Neural progenitor cell (in vitro differentiated cells): ENCODE data around the gene DPH5. TPM values are rescaled to one million over a fixed set of nuclear protein-coding genes. Genes with fewer than 3 reads are reported as not detected.
"Not testable (repeated sequence)": the region's sequence is repeated elsewhere in the genome, so short reads cannot be mapped to it uniquely, and the experiment has no call there.

Experiments used
- DNase-seq: peaks from one replicate; pipeline ENCODE4 v3.0.0-alpha.2; 2016; ENCODE audit warnings: low spot score
- H2AFZ ChIP-seq: fragments of 200-600 bp; sonication (generic); replicated peaks from 2 replicates; pipeline ENCODE4 v1.6.1; 2016; ENCODE audit warnings: antibody characterized with exemption
- H3F3A ChIP-seq: fragments of 200-600 bp; sonication (generic); 2 replicates; pipeline ENCODE4 v1.6.1; 2016; ENCODE audit warnings: antibody characterized with exemption, low read depth
- H3K27ac ChIP-seq: fragments of 200-600 bp; sonication (generic); 2 replicates; pipeline ENCODE4 v1.5.1; 2016; ENCODE audit warnings: mild to moderate bottlenecking
- H3K27me3 ChIP-seq: fragments of 200-600 bp; sonication (generic); 2 replicates; pipeline ENCODE4 v1.6.1; 2016; ENCODE audit warnings: mild to moderate bottlenecking, moderate library complexity
- H3K36me3 ChIP-seq: fragments of 200-600 bp; sonication (generic); 2 replicates; pipeline ENCODE4 v1.5.1; 2016
- H3K4me1 ChIP-seq: fragments of 200-600 bp; sonication (generic); 2 replicates; pipeline ENCODE4 v1.6.1; 2016; ENCODE audit warnings: mixed run types
- H3K4me2 ChIP-seq: fragments of 200-600 bp; sonication (generic); 2 replicates; pipeline ENCODE4 v1.6.1; 2016
- H3K4me3 ChIP-seq: fragments of 200-600 bp; sonication (generic); 2 replicates; pipeline ENCODE4 v1.5.1; 2016
- H3K79me2 ChIP-seq: fragments of 200-600 bp; sonication (generic); 2 replicates; pipeline ENCODE4 v1.6.1; 2016; ENCODE audit warnings: low read depth
- H3K9ac ChIP-seq: fragments of 200-600 bp; sonication (generic); 2 replicates; pipeline ENCODE4 v1.6.1; 2016
- H3K9me3 ChIP-seq: fragments of 200-600 bp; sonication (generic); 2 replicates; pipeline ENCODE4 v1.5.1; 2016; ENCODE audit warnings: low read depth
- H4K20me1 ChIP-seq: fragments of 200-600 bp; sonication (generic); 2 replicates; pipeline ENCODE4 v1.6.1; 2016; ENCODE audit warnings: low read depth
- H3K27ac Mint-ChIP-seq: 3 replicates; pipeline ENCODE4 v1.8.0; 2021; ENCODE audit warnings: mixed read lengths
- H3K27me3 Mint-ChIP-seq: 2 replicates; pipeline ENCODE4 v1.8.0; 2022; ENCODE audit warnings: low read depth, mild to moderate bottlenecking, inconsistent platforms, moderate library complexity, mixed read lengths; ENCODE audit not compliant: insufficient read depth
- H3K36me3 Mint-ChIP-seq: 3 replicates; pipeline ENCODE4 v1.8.0; 2021; ENCODE audit warnings: mixed read lengths
- H3K4me1 Mint-ChIP-seq: 3 replicates; pipeline ENCODE4 v1.8.0; 2021; ENCODE audit warnings: mixed read lengths
- H3K4me3 Mint-ChIP-seq: 3 replicates; pipeline ENCODE4 v1.8.0; 2021; ENCODE audit warnings: mild to moderate bottlenecking, moderate library complexity, mixed read lengths
- H3K9me3 Mint-ChIP-seq: 3 replicates; pipeline ENCODE4 v1.8.0; 2020; ENCODE audit warnings: mixed read lengths
- CTCF ChIP-seq: fragments of 200-600 bp; sonication (generic); IDR thresholded peaks from 2 replicates; pipeline ENCODE4 v1.5.1; 2017; ENCODE audit warnings: antibody characterized with exemption, mild to moderate bottlenecking
- EZH2 ChIP-seq: fragments of 200-600 bp; sonication (generic); IDR thresholded peaks from 2 replicates; pipeline ENCODE4 v1.6.1; 2017; ENCODE audit warnings: antibody characterized with exemption, mild to moderate bottlenecking, moderate library complexity
- EZH2phosphoT487 ChIP-seq: fragments of 200-600 bp; sonication (generic); IDR thresholded peaks from 2 replicates; pipeline ENCODE4 v1.6.1; 2017; ENCODE audit warnings: antibody characterized with exemption
- total RNA-seq: library from RNA; depleted of rRNA; stranded (reverse); fragments of >200 nt; gene quantifications from 2 replicates; pipeline ENCODE4 v1.2.3, GENCODE V29; 2015; ENCODE audit warnings: low replicate concordance

Gene DPH5
- total RNA-seq, 1 donor from 2014 or later: 99.4 TPM

- Histone ChIP-seq H4K20me1 (no peaks in the 10 kb centered on the region), H2AFZ (no peak overlapping the region), H3K27ac (no peak overlapping the region), H3K36me3 (no peaks in the 10 kb centered on the region), H3K4me3 (no peak overlapping the region), H3K4me1 (no peaks in the 10 kb centered on the region), H3K79me2 (peaks cover 21% of the 10 kb centered on the region), H3K4me2 (no peak overlapping the region), H3K9ac (no peak overlapping the region), H3F3A (no peaks in the 10 kb centered on the region), H3K9me3 (peaks cover 11% of the 10 kb centered on the region), H3K27me3 (no peaks in the 10 kb centered on the region)
- no peak overlapping the region for H3K27ac Mint-ChIP-seq
- no peak overlapping the region for H3K4me3 Mint-ChIP-seq
- H3K9me3 Mint-ChIP-seq: peaks cover 17% of the 10 kb centered on the region
- no peak for DNase-seq
- H3K4me1 Mint-ChIP-seq: no peaks in the 10 kb centered on the region
- no peaks in the 10 kb centered on the region for H3K27me3 Mint-ChIP-seq
- H3K36me3 Mint-ChIP-seq: peaks cover 36% of the 10 kb centered on the region
- TF ChIP-seq CTCF (no peak), EZH2 (no peak), EZH2phosphoT487 (no peak)
Observed at GRCh38 chr1:101040666-101041065, 15.1 kb upstream of the DPH5 start.

GRCh38 chr1:101039245-101039644 lies 13.7 kb upstream of the DPH5 start:
- no peak overlapping the region for H3K4me2 ChIP-seq
- H3K9ac ChIP-seq: no peak overlapping the region
- H3K4me1 Mint-ChIP-seq: no peaks in the 10 kb centered on the region
- H3K4me3 Mint-ChIP-seq: no peak overlapping the region
- no peaks in the 10 kb centered on the region for H3K27me3 Mint-ChIP-seq
- H3K27ac ChIP-seq: no peak overlapping the region
- H3F3A ChIP-seq: no peaks in the 10 kb centered on the region
- no peaks in the 10 kb centered on the region for H3K4me1 ChIP-seq
- no peak overlapping the region for H2AFZ ChIP-seq
- H3K27ac Mint-ChIP-seq: no peak overlapping the region
- H3K9me3 ChIP-seq: peaks cover 11% of the 10 kb centered on the region
- H3K36me3 ChIP-seq: no peaks in the 10 kb centered on the region
- no peak overlapping the region for H3K4me3 ChIP-seq
- no peak for DNase-seq
- peaks cover 28% of the 10 kb centered on the region for H3K79me2 ChIP-seq
- H3K9me3 Mint-ChIP-seq: peaks cover 17% of the 10 kb centered on the region
- no peak for TF ChIP-seq EZH2phosphoT487
- TF ChIP-seq CTCF: no peak
- no peak for TF ChIP-seq EZH2
- H3K36me3 Mint-ChIP-seq: peaks cover 34% of the 10 kb centered on the region
- no peaks in the 10 kb centered on the region for H4K20me1 ChIP-seq
- H3K27me3 ChIP-seq: no peaks in the 10 kb centered on the region

- Mint-ChIP-seq H3K36me3 (peaks cover 39% of the 10 kb centered on the region), H3K27ac (no peak overlapping the region), H3K4me3 (no peak overlapping the region), H3K9me3 (peaks cover 17% of the 10 kb centered on the region), H3K4me1 (no peaks in the 10 kb centered on the region), H3K27me3 (no peaks in the 10 kb centered on the region)
- TF ChIP-seq CTCF (no peak), EZH2 (no peak), EZH2phosphoT487 (no peak)
- DNase-seq: no peak
- Histone ChIP-seq H3K4me3 (no peak overlapping the region), H3K27ac (no peak overlapping the region), H3K27me3 (no peaks in the 10 kb centered on the region), H3K79me2 (peaks cover 39% of the 10 kb centered on the region), H3K9me3 (peaks cover 11% of the 10 kb centered on the region), H2AFZ (no peak overlapping the region), H3K36me3 (no peaks in the 10 kb centered on the region), H3K4me1 (no peaks in the 10 kb centered on the region), H3F3A (no peaks in the 10 kb centered on the region), H3K4me2 (no peak overlapping the region), H3K9ac (no peak overlapping the region), H4K20me1 (no peaks in the 10 kb centered on the region)
Observed at GRCh38 chr1:101037316-101037715, 11.7 kb upstream of the DPH5 start.

- H3K27ac ChIP-seq: no peak overlapping the region
- no peaks in the 10 kb centered on the region for H3K4me1 ChIP-seq
- H3F3A ChIP-seq: no peaks in the 10 kb centered on the region
- no peak overlapping the region for H3K9ac ChIP-seq
- Mint-ChIP-seq H3K9me3 (peaks cover 2% of the 10 kb centered on the region), H3K4me1 (no peaks in the 10 kb centered on the region), H3K27me3 (no peaks in the 10 kb centered on the region), H3K4me3 (no peak overlapping the region), H3K27ac (no peak overlapping the region), H3K36me3 (peaks cover 28% of the 10 kb centered on the region)
- no peak overlapping the region for H2AFZ ChIP-seq
- H4K20me1 ChIP-seq: no peaks in the 10 kb centered on the region
- H3K79me2 ChIP-seq: peaks cover 48% of the 10 kb centered on the region
- H3K9me3 ChIP-seq: no peaks in the 10 kb centered on the region
- no peaks in the 10 kb centered on the region for H3K36me3 ChIP-seq
- no peak for DNase-seq
- H3K4me2 ChIP-seq: no peak overlapping the region
- H3K4me3 ChIP-seq: no peak overlapping the region
- no peaks in the 10 kb centered on the region for H3K27me3 ChIP-seq
- TF ChIP-seq EZH2phosphoT487 (no peak), CTCF (no peak), EZH2 (no peak)
Observed at GRCh38 chr1:101033017-101033416, 7.4 kb upstream of the DPH5 start.

GRCh38 chr1:101032129-101032528 lies 6.5 kb upstream of the DPH5 start:
- H3K4me3 ChIP-seq, H3K27me3 ChIP-seq, H3K27ac ChIP-seq, DNase-seq, H3K9me3 Mint-ChIP-seq, H3K4me3 Mint-ChIP-seq, H3K27me3 Mint-ChIP-seq, H3K9ac ChIP-seq, H3K4me1 ChIP-seq, H3K36me3 ChIP-seq, H3K4me1 Mint-ChIP-seq, H4K20me1 ChIP-seq, H3K9me3 ChIP-seq, H2AFZ ChIP-seq, H3K27ac Mint-ChIP-seq, H3F3A ChIP-seq, H3K4me2 ChIP-seq: not testable (repeated sequence)
- peaks cover 50% of the 10 kb centered on the region for H3K79me2 ChIP-seq
- H3K36me3 Mint-ChIP-seq: peaks cover 22% of the 10 kb centered on the region
